LHCN-M2 (cell line): ENCODE results near the gene GALK1. TPM values are rescaled to one million over a fixed set of nuclear protein-coding genes. Genes with fewer than 3 reads are reported as not detected.
A peak's percentile ranks its signal among the peaks of the same experiment; 100 is the strongest.
"Not testable (repeated sequence)": the region's sequence is repeated elsewhere in the genome, so short reads cannot be mapped to it uniquely, and the experiment has no call there.

Experiments used
- DNase-seq: peaks from one replicate; pipeline ENCODE4 v3.0.0-alpha.2; 2012; ENCODE audit warnings: low read depth
- total RNA-seq: library from RNA; depleted of rRNA; stranded (reverse); fragments of >200 nt; gene quantifications from 2 replicates; pipeline ENCODE4 v1.2.3, GENCODE V29; 2014

GALK1 gene
- total RNA-seq, 1 experiment from 2014 or later: 65.4 TPM

DNA sequence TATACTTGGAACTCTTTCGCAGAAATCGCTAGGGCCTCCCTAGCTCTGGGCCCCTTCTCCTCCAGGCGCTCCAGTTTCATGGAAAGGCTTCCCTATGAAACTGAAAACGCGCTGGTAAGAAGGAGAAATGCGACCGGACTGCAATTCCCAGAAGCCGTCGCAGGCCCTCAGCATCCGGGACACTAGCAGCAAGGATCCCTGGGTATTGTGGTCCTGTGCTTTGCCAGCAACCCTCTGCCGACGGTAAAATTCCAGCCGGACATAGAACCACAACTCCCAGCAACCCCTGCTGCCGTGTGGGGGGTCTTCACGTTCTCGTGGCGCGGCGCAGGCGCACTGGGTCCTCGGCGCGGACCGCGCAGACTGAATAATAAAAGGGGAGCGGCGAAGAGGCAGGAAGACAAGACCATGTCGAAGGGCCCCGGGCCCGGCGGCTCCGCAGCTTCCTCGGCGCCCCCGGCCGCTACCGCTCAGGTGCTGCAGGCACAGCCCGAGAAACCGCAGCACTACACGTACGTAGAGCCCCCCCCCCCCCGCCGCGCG is 19.6 kb upstream of the GALK1 start, which contains the start of gene UNK:
UNK (plus strand) TSS at position 334 of the 543 bp plus-strand sequence; CDS start at position 409, 75 bp downstream.
- DNase-seq: peak; percentile 100

DNA sequence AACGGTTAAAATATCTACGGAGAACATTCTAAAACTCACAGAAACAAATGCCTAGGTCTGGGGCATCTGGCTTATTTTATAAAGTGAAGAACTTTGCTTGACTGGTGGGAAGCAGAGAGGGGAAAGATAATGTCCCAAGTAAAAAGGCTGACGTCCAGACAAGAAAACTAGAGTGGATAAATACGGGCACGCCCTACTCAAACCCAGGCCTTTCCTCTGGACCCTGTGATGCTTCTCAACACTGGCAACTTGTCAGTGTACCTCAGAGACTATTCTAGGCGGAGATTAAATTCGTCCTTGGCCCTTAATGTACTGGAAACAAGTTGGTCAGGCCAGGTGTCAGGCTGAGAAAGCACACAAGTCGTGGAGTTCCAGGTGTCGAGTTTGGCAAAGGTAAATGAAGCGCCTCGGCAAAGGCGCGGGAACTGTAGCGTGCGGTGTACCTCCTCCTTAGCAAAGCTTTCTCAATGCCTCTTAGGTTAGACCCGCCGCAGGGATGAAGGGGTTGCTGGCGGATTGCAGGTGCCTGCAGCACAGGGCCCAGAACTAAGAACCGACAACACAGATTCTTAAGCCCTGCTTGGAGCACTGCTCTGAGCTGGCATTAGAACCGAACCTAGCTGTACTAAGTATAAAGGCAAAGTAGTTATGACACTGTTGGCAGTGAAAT is 18.9 kb upstream of the GALK1 start:
- no peak for DNase-seq

DNA sequence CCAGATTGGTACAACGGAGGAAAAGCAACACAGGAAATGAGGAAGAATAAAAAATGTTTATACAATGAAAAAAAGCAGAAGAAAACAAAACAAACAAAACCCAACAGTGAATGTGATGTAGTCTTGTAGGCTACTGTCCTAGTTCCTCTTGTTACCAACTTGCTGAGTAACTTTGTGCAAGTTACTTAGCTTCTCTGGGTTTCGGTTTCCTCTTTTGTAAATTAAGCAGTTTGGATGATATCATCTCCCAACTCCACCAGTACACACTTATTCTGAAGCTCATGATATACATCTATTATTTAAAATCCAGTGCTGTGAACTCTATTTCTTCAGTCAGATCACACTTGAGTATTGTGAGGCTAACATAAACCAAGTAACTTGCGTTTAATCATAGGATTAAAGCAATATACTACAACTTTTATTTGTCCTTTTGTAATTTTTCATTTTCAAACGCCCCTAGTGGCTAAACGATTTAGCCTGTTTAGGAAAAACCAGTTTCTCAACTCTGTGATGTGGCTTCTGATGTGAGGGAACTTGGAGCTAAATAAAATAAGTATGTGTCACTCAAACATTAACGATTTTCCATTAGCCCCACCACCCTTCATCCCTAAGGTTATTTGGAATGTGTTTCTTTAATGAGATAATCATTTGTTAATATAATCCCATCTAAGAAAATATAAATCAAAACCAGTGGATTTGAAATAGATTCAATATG is 18.2 kb upstream of the GALK1 start:
- peak; percentile 77 for DNase-seq

DNA sequence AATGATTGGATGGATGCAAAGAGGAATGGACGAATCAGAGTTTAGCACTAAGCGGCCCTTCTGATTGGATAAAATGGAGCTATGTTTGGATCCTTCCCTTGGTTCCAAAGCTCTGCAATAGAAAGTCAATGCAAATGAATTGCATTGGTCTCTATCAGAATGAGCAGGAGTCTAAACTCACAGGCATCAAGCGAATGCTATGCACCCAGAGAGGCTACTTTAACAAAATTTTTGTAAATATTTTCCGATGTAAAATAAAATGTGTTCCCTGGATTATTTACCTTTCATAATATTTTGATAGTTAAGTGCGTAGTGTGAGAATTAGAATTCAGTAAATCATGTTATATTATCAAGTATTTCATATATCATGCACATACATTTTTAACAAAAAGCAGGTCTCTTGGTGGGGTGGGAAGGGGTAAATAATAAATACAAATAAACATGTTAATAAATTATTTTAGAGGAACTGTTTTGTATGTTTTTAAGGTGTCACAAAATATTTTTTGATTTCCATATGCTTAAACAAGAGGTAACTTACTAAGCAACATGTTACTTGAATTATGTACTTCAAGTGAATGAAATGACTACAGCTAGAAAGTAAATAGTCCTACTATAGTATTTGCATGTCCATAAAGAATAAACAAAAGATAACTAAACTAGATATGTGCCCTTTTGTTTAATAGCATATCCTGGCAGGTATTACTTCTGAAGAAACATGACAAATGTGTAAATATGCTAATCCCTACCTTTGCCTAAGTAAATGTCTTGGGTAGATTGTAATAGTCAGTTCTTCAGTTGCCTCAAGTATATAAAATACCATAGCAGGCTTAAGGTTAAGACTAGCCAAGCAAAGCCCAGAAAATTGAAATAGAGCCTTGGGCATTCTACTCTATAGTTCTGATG is 15.2 kb upstream of the GALK1 start:
- no peak for DNase-seq

DNA sequence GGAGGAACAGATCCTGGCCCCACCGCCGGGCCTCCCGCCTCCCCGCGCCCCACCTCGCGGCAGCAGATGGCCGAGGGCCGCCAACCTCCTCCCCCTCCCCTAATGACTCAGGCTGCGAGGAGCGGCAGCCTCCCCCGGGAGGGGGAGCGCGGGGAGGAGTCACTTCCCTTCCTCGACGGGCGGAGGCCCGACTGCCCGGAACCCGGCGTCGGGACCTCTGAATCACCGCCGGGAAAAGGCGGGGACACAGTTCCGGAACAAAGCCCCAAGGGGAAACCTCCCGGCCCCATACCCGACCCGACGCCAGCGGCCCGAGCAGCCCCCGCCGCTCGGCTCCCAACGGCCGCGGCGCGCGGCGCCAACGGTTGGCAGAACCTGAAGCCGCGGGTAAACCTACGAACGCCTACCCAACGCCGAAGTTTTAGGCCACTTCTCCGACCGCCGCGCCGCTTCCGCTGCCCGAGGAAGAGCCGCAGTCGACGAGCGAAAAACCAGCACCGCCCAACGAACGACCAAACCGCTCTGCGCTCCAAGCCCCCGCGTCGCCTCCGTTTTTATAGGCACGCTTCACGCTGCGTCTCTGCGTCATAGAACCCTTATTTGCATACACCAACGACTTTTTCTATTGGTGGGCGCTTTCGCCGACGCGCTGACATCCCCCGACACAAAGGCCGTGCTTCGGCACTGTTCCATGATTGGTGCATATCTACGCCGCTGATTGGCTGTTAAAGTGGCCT is 14.4 kb upstream of the GALK1 start:
- peak; percentile 100 for DNase-seq

DNA sequence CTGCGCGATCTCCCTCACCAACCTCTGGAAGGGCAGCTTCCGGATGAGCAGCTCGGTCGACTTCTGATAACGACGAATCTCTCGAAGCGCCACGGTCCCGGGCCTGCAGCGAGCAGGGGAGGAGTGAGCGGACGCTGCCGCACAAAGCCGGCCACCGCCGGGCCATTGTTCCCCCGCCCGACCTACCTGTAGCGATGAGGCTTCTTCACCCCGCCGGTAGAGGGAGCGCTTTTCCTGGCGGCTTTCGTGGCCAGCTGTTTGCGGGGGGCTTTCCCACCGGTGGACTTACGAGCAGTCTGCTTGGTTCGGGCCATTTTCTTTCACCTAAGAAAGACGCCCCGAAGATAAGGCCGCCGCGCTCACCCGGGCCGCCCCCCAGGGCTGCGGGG is 13.9 kb upstream of the GALK1 start:
- DNase-seq: no peak

DNA sequence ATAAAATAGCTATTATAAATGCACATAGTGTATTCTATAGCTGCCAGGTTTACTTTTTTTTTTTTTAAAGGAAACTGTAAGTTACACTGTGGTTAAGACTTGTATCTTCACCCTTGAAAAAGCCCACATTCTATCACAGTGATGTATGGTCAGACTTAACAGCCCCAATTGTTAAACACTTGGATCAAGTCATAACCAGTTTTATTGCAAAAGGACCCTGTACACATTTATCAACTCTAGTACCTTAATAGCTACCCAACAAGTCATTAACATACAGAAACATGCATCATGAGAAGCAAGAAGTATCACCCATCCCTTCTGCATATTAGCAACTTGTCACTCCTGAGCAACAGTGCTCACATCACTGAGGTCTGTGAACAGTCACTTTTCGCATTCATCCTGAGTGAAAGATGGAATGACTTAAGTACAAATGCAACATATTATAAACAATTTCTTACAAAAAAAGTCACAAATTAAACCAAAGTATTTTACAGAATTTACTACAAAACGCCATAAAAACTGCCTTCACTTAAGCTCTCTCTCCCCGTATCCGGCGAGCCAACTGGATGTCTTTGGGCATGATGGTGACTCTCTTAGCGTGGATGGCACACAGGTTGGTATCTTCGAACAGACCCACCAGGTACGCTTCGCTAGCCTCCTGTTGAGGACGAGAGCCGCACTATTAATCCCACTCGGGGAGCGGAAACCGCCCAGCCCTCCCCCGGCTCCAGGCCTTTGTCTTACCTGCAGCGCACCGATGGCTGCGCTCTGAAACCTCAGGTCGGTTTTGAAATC is 13.3 kb upstream of the GALK1 start:
- not testable (repeated sequence) for DNase-seq

DNA sequence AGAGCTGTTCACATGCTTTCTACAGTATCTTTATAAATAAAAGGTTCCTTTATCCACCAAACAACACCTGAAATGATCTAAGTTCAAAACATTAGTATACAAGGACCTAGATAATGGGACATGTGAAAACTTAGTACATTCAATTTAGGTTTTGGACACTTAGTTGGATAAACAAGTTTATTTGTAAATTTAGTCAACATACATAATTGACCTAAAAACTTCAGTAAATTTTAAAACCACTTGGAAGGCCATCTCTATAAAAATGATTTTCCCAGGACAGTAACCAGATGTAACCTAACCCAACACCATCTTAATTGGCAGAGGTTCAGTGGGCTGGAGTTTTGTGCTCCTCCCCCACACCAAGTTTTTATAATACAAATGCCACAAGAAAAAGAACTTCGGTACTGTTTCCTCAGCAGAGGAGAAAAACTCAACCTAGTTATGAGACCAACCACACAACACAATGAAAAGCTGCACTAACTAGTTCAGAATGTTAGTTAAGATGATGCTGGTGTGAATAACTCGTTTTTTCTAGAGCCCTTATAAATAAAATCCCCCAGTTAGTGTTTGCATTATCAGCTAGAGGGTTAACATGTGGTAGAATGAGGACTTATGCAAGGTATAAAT is 12.4 kb upstream of the GALK1 start:
- DNase-seq: no peak

DNA sequence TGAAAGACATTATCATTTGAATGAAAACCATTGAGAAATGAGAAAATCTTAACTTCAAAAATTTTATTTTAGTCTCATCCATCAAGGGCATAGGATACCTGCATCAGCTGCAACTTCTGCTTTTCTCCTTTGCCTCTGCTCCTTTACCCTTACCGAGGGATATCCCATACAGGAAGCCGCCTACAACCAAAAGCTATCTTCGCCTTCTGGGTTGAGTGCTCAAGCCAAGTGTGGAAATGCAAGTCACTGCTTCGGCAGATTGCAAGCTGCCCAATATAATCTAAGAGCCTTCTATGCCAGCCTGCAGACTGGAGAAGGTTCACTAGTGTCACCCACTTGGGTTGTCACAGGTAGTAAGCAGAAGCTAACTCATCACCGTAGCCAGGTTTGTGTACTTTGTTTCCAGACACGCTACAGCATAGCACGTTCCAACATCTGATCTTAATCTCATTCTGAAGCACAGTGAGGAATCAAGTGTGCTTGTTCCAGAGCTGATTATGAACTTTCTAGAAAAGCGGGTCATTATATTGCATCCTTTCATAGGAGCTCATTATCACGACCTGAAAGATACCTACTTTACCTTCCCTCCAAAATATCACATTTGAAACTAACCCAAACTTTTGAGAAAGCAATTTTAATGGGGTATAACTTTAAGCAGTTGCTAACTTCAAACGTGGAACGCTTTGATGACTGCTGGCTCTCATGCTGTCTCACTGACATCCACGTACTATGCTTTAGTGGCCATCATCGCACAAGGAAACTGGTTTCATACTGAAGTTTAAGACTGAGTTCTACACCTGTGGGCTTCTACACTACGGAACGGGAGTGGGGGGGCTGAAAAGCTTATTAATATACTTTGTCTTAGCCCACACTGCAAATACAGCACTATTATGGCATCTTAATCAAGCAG is 11.6 kb upstream of the GALK1 start:
- DNase-seq: no peak

DNA sequence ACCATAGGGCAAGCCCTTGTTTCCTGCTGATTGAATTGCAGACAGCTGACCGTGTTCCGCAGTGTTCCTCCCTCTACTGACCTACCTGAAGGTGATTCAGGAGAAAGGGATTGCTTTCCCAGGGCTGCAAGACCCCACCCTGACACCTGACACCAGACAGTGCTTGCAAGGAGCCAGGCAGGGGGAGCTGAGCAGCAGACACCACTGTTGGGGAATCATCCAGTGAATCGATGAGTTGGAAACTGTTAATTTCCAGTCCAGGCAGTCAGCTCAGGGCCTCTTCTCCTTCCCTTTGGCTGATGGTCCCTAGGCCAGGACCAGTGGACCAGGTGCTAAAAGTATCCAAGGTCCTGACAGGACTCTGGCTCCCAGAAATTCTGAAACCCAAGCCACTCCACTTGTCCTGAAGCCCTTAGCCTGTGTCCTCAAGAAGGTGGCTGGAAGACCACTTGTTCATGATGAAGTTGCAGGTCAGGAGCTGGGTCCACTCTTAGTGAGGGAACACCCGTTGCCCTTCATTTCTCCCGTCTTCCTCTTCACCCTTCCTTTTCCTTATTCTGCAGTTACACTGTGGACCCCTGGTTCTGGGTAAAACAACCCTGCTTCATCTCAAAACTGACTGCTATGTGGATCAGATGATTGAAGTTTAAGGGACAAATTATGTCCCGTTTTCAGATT is 10.1 kb upstream of the GALK1 start:
- DNase-seq: peak; percentile 62

DNA sequence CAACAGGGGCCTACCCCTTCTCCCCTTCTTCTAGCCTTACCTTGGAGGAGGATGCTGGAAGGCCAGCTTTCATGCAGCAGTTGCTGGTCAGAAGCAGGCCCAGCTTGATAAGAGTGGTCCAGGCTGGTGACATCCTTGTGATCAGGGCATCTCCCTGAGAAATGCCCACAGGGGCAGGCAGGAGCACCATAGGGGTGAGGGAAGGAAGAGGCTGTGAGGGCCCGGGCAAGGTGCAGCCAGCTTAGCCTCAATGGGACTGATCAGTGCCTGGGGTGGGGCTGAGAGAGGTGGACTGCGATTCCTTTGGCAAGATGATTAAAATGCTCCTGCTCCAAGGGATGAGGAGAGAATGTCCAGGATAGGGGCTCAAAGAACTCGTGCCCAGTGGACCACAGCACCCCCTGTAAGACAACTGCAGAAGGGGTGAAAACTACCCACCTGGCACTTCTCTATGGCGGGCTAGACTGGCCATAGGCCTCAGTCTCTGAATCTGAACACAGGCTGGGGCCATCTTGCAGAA is 9.5 kb upstream of the GALK1 start:
- no peak for DNase-seq

DNA sequence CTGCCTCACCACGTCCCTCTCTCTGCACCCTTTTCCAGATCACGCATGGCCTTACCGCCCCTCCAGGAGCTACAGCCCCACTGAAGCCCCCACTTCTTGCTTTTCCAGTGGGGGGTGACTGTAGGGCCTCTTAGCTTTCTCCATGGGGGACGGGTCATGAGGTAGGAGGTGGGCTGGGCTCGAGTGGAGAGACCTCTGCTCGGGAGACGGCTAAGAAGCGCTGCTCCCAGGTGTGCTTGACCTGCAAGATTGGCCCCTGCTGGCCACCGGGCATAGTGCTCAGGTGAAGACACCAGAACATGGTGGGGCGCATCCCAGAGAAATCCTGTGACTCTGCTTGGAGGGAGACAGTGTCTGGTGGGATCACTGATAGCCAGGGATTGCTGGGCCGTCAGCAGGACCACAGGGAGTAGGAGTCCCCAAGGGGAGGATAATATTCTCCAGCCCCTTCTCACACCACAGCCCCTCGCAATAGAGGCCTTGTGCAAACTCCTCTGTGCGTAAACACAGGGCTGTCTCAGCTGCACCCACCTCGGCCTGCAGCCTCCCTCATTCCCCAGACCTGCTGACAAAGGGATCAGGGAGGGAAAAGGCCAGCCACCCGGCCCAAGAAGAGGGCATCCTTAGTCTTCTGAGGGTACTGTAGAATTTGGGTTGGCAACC is 8.9 kb upstream of the GALK1 start:
- no peak for DNase-seq

DNA sequence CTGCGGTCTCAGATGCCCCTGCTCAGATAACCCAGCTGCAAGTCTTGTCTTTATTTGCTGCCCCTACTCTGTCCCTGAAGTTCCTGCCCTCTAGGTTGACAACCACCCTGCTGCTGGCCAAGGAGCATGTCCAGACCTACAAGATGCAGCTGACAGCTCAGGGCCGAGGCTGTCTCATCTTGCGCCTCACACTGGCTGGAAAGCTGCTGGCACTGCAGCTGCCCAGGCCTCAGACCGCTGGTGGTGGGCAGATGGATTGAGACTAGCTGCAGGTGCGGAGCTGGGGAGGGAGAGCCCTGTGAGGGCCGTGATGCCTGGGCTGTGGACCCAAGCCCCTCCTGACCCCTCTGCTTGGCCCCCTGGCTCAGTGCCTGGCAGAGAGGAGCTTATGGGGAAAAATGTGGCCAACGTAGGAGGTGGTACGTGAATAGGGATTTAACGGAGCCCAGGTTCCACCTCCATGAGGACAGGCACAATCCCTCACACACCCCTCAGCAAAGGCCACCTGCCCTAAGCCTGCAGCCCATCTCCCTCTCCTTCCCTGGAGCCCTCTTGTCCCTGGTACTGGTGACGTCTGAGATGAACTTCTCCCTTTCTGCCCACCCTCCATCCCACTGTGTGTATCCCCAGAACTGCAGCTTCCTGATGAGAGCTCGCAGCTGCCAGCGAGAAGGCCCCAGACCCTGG is 8.3 kb upstream of the GALK1 start:
- peak; percentile 66 for DNase-seq

DNA sequence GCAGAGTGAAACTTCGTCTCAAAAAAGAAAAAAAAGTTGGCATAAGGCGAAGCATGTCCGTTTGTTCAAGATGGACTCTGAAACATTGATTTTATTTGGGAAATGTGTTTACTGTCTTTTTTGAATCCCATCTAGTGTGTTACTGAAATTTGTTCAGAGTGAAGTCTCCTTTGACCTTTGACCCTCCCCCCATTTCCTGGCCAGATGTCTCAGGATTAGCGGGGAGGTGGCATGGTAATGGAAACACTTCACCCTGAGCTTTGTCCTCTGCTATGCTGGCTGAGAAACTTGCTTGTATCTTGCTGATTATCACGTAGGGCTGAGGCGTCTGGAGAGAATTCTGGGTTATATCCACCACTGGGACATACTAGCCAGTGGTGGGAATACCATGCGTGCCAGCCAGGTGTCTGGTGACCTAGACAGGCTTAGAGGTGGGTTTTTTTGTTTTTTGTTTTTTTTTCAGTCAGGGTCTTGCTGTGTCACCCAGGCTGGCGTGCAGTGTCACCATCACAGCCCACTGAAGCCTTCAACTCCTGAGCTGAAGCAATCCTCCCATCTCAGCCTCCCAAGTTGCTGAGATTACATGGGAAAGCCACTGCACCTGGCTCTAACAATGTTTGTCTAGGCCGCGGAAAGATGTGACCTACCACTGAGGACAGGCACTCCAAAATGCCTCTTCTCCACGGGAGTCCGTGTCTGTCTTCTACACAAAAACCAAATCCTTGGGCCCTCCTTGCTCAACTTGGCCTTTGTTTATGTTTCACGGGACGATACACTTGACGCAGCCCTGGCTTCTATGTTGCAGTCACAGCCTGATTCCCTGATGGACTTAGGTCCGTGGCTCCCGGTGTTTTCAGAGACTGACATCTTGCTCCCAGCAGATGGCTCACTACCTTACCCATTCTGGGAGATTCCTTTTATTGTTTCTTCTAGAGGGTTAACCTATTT is 6.6 kb upstream of the GALK1 start:
- no peak for DNase-seq

DNA sequence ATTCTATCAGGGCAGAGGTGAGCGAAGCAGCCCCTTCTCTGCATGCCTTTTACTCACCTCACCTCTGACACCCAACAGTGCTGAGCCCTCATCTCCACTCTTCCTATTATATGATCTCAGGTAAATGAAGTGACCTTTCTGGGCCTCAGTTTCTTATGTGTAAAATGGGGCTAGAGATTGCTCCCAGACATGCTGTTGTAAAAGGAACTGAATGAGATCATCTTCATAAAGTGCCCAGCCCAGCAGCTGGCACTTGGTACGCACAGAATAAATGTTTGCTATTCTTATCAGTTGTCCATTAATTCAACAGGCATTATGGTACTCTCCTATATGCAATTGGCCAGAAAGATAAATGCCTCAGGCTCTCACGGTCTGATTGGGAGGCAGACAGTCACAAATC is 4.5 kb upstream of the GALK1 start:
- no peak for DNase-seq

DNA sequence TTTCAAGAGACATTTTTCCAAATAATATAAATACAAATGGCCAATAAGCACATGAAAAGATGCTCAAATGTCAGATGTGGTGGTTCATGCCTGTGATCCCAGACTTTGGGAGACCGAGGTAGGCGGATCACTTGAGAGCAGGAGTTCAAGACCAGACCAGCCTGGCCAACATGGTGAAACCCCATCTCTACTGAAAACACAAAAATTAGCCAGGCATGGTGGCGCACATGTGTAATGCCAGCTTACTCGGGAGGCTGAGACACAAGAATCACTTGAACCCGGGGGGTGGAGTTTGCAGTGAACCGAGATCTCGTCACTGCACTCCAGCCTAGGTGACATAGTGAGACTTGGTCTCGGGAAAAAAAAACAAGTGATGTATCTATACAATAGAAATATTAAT is 2.9 kb upstream of the GALK1 start:
- DNase-seq: no peak
